Superior temporal gyrus (tissue), 1 donor: ENCODE results near the gene FRMPD4.
"Not testable (repeated sequence)": the region's sequence is repeated elsewhere in the genome, so short reads cannot be mapped to it uniquely, and the experiment has no call there.

Experiments
- DNase-seq: peaks from one replicate; pipeline ENCODE4 v3.0.0-alpha.2; 2016; ENCODE audit errors: extremely low spot score

FRMPD4 gene

DNA sequence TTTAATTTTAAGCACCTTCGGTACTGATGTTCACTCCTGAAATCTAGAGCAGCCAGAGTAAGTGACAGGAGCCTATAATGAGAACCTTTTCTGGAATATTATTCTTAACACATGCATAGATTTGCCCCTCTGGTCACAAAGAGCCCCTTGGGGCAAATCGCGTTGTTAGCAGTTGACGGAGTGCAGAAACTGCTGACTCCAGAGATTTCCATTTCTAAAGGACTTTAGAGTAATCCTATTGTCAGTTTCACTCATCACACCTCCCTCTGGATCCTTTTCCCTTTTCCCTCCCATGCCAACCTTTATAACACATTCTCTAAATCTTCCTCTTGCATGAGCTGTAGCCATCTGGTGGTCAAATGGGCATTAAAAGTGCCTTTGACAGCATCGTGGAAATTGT is 388.0 kb downstream of the FRMPD4 start:
- no peak for DNase-seq

DNA sequence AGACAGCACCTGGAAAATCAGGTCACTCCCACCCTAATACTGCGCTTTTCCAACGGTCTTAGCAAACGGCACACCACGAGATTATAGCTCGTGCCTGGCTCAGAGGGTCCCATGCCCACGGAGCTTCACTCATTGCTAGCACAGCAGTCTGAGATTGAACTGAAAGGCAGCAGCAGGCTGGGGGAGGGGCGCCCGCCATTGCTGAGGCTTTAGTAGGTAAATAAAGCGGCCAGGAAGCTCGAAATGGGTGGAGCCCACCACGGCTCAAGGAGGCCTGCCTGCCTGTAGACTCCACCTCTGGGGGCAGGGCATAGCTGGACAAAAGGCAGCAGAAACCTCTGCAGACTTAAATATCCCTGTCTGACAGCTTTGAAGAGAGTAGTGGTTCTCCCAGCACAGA is 399.8 kb downstream of the FRMPD4 start:
- not testable (repeated sequence) for DNase-seq

DNA sequence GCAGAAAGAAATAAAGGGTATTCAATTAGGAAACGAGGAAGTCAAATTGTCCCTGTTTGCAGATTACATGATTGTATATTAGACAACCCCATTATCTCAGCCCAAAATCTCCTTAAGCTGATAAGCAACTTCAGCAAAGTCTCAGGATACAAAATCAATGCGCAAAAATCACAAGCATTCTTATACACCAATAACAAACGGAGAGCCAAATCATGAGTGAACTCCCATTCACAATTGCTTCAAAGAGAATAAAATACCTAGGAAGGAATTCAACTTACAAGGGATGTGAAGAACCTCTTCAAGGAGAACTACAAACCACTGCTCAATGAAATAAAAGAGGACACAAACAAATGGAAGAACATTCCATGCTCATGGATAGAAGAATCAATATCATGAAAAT is 404.0 kb downstream of the FRMPD4 start:
- not testable (repeated sequence) for DNase-seq

DNA sequence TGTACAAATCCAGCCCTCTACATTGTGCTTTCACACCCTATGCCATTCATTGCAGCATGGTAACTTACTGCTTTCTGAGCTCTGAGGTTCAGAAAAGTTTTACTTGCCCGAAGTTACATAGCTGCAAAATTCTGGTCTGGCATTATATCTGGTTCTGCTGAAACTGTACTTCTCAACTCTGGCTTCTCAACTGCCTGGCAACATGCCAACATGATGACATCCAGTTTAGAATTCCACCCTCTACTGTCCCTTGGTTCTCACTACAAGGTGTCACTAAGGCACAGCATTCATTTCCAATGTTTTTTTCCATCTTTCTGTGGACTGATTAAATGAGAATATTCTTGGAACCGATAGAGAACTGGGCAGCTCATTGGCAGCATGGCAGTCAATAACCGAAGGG is 410.1 kb downstream of the FRMPD4 start:
- DNase-seq = no peak

DNA sequence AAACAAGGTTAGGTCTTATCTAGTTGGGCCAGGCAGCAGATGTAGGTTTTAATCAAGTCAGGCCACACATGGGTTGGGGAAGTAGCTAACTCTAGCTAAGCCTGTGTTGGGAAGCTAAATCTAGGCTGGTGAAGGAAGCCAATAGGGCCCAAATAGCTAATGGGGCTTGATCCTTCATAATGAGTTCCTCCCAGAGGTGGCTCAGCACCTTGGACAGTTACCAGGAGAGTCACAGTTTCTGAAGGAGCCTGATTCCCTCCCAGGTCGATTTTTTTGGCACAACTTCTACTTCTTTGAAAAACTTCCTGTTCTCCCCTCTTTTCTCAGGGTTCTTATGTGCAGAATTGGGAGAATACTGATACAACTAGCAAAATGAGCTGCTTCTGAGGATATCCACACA is 410.5 kb downstream of the FRMPD4 start:
- no peak for DNase-seq

DNA sequence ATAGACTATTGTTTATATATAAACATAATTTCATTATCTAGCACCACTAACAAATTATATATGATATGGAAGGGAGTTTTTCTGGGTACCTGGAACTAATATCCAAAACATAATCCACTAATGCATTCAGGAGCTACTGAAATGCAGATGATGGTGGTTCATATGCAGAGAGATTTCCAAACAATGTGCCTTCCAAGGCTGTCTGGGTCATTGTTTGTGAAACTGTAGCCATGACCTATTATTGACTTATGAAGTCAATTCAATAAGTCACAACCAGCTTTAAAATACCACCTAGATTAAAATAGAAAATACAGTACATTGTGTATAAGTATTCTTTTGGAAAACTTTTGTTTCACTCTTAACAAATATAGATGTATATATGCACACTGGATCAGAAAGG is 415.9 kb downstream of the FRMPD4 start:
- DNase-seq = no peak

DNA sequence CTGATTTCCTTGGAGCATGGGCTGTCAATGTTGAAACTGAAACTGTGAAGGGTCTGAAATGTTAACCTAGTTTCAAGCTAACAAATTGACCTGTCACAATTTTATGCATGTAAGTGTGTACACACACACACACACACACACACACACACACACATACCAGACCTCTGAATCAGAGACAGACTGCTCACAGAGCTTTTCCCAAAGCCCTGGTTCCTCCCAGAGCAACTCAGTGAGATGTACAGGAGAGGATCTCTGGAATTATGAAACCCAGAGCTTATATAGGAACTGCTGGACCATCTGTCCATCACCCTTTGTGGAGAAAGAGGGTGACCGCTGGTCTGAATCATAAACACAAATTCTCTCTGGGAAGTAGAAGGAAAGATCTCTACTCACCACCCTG is 424.8 kb downstream of the FRMPD4 start:
- DNase-seq = no peak

DNA sequence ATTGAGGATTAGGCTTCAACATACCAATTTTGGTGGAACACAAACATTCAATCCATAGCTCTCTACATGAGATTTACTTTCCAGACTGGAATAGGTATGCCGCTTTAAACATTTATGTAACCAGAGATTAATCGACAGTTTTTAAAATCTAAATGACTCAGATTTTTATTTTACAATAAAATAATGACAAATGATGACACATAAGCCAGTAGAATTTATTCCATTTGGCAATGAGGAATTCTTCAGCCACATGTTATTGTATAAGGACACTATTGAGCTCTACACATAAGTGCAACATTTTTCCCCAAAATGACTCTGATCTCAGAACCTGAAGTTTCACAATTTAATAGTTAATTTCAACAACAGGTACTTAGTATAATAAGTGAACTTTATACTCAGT is 425.9 kb downstream of the FRMPD4 start:
- no peak for DNase-seq

DNA sequence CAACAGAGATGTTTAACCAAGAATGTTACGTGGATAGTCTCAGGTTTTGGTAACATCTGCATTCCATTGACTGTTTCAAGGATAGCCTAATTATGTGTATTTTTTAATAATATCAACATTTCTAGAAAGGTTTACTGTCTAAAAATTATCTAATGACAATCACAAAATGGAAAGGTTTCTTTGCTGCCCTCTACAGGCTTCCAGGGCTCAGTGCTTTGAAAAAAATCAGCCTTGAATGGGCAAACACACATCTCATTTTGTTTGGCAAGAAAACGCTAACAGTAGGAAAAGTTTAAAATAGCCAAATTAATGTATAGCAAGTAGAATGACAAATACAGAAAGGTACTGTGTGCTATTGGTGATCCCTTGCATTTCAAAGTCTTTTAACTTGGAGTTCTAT is 429.6 kb downstream of the FRMPD4 start:
- DNase-seq = peak; percentile 29

DNA sequence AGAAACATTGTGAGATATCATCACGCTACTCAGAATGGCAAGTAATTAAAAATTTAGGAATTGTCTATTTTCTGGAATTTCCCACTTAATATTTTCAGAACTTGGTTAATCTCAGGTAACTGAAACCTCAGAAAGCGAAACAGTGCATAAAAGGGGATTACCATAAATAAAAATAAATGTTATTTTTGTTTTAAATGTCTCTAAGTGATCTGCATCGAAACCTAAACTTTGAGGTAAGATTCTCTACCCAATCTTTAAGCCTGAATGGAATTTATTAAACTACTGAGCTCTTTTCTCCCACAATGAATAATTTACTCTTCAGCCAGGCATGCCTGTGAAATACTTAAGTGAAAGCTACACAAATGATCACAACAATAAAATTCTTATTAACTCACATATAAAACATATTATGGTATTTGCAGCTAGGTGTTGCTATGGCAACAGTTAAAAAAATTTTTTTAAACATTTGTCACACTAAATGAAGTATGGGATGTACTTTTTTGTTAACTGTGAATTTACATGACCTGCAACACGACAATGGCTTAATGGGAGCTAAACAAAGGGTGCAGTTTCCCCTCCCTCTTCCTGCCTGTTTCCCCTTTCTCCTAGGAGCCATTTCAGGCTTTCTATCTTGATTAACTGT is 432.7 kb downstream of the FRMPD4 start:
- DNase-seq = no peak

DNA sequence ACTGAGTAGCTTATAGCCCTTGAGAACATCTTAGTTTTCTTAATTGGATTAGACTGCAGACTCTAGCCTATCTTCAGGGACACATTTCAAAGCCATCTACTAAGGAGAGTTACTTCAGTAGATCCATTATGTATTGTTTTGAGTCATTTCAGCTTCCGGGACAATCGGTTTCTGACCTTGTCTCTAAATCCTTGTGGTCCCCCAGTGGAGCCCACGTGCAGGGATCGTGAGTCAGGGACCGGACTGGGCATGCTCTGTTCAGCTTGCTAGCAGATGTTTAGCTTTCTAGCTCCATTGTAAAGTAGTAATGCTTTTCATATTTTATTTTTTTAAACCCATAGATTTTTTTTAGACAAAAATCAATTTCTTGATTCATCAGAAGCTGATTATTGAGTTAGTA is 441.0 kb downstream of the FRMPD4 start:
- DNase-seq = no peak

DNA sequence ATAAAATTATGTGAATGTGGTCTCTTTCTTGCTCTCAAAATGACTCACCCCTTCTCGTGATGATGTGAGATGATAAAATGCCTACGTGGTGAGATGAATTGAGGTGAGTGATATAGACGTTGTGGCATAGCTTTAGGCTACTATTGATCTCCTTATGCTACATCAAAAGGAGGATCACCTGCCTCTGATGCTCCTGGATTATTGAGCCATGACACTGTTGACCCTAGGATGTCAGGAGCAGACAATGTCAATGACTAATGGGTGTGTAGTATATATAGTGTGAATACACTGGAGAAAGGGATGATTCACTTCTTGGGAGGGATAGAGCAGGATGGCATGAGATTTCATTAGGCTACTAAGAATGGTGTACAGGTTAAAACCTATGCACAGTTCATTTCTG is 442.3 kb downstream of the FRMPD4 start:
- no peak for DNase-seq

DNA sequence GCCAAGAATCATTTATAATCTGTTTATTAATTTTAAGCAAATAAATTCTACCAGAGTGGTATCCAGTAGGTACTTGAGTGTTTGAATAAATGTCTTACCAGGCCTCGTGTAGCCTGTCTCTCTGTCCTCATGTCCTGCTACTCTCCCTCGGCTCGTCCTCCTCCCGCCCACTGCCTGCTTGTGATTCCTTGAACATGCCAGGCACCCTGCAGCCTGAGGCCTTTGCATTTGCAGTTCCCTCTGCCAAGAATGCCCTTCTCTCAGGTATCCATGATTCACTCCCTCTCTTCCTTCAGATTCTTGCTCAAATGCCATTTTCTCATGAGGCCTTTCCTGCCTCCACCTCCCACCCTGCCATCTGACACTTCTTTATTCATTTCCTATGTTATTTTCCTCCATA is 443.3 kb downstream of the FRMPD4 start:
- DNase-seq = no peak

DNA sequence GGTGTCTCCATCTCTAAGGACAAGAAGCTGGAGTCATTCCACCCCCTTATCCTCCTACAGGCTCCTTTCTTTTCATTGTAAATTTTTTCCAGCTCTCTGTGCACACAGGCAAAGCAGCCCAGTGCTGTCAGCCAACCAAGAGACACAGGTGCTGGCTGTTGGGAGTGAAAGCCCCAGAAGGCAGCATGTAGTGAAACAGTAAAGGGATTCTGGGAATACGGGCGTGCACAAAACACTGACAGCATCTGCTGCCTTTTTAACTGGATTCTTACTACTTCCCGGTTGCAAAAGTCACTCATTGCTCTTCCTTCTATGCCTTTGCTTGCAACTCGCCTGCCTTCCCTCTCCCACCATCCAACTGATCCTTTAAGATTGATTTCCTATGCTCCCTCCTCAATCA is 444.4 kb downstream of the FRMPD4 start:
- no peak for DNase-seq

DNA sequence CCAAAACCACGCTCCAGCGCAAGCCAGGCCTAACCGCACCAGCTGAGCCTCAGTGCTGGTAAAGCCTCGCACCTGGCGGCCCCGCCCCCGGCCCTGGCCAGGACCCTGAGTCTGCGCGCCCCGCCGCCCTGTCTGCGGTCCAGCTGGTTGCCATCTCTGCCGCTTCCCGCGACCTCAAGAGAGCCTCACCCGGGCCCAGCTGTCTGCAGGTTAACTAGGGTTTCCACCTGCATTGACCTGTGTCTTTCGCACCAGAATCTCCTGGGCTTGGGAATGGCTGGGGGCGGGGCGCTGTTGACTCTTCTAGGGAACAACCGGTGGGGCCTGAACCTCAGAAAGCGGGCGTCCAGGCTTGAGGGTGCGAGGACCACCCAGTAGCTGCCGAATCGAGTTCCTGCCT is 445.3 kb downstream of the FRMPD4 start:
- DNase-seq = no peak

DNA sequence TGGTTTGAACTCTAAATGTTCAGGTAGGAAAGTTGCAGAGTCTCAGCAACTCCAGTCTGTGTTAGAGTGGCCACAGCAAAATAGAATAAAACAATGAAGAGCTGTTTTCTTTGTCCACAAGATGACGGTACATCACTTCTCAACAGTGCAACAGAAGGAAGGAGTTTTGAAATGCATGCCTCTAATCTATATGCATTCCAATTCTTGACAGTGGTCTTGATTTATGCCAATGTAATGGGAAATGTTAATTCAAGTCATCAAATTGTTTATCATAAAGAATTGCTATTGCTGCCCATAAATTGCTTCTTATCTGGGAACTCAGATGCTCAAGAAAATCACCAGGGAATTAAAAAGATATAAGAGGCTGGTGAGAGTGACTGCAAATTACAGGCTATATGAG is 457.4 kb downstream of the FRMPD4 start:
- no peak for DNase-seq

DNA sequence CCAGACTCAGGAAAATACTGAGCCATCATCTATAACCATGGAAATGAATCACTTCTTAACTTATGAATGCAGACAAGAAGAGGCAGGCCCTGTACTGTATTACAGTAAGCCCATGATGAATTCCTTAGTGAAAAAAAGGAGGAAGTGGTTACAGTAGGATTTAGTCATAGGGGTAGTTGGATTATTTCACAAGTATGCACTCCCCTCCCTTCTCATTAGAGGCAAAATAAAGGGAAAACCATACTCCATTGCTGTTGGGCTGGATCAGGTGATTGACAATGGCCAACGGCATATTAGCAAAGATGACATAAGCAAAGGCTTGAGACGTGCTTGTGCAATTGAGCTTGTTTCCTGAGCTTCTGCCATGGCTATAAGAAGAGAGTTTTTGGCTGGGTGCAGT is 471.8 kb downstream of the FRMPD4 start:
- no peak for DNase-seq

DNA sequence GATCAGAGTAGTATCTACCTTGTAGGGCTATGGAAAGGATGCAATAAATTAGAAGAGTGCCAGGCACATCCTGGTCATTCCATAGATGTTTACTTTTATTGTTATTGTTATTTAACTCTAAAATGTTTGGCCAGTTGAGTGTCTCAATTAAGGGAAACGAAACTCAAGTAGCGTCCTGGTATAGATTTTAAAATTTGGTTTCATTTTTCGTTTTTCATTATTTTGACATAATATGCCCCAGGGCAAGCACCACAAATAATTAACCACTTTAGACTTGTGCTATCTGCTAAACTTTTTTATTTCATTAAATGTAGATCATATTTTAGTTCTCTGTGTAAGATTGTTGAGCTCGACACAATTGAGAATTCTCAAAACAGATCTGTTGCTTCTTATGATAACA is 473.2 kb downstream of the FRMPD4 start:
- no peak for DNase-seq

DNA sequence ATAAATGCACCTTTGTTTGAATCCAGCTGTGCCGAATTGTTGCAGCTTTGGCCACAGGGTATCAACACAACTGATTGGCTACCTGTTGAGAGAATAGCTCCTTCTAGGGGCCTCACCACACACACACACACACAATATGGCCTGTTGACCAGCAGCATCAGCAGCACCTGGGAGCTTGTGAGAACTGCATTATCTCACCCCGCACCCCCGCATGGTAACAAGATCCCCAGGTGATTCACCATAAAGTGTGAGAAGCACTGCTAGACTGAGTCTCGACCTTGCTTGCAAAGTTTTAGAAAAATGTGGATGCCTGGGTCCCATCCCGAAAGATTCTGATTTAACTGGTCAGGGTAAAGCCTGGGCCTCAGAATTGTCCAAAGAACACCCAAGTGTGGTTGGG is 476.0 kb downstream of the FRMPD4 start:
- DNase-seq = no peak

DNA sequence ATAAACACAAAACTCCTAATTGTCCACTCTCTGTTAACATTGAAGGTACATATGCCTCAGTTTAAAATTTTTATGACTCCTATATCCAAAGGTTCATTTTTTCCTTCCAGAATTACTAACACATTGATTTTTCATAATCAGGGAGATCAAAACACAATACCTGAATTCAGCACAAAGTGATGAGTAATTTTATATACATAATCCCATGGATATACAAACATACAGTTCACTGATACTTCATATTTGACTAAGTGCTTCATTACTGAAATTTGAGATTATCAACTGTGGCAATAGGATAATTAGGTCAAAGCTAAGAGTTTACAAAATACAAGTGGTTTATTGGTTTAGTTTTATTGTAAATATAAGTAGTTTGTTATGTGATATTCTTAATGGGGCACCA is 476.8 kb downstream of the FRMPD4 start:
- DNase-seq = no peak

DNA sequence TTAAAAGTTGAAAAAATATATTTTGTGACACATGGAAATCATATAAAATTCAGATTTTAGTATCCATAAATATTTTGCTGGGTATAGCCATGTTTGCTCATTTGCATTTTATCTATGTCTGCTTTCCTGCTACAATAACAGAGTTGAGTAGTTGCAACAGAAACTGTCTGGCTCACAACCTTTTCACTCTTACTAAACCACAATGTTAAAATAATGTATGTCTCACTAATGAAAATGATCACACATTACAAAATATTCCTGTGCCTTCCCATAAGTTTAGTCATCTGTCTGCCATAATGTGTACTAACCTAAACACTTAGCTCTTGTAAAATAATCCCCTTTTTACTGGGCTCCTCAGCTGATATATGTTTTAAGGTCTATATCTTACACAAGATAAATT is 479.0 kb downstream of the FRMPD4 start:
- no peak for DNase-seq

DNA sequence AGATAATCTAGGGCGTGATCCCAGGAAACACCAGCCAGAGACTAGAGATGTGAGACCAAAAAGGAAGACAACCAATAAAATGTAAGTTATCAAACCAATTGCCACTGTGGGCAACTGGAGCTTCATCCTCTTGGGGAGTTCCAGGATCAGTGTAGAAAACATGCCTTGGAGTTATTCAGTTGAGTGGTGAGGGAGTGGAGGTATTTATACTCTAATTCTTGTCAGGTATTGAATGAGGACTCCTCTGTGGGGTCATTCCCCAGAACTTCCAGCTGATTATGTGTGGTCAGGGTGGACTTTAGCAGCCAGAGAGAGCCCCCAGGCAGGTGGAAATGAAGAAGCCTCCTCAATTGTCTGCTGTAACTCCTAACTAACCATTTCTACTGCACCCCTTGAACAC is 509.0 kb downstream of the FRMPD4 start:
- DNase-seq = no peak

DNA sequence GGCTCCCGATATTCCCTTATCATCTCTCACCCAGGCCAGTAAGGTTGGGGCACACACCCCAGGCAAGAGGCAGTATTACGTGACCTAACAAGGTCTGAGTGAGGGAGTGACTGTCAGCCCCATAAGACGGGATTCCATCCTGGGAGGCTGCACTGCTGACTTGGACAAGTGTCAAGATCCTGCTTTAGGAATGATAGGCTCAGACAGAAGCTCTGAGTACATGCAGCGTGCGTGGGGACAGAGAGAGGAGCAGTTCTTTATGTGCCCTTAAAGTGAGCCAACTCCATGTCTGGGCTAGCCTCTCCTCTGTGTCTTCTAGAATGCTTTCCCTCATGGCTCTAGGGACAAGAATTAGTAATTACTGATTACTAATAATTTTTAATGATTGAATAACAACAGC is 510.7 kb downstream of the FRMPD4 start:
- no peak for DNase-seq

DNA sequence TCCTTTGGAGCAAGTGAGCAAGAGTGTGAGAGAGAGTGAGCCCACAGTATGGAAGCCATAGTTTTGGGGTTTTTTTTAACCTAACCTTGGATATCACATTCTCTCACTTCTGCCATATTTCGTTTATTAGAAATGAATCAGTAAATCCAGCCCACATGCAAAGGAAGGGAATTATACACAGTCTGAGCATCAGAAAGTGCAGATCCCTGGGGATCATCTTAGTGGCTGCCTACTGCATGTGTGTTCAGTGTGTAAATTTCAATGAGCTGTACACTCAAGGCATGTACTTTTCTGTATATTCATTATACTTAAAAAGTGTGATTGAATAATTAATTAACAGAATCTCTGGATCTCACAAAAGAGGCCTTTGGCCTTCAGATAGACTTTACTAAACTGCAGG is 519.2 kb downstream of the FRMPD4 start:
- DNase-seq = no peak

DNA sequence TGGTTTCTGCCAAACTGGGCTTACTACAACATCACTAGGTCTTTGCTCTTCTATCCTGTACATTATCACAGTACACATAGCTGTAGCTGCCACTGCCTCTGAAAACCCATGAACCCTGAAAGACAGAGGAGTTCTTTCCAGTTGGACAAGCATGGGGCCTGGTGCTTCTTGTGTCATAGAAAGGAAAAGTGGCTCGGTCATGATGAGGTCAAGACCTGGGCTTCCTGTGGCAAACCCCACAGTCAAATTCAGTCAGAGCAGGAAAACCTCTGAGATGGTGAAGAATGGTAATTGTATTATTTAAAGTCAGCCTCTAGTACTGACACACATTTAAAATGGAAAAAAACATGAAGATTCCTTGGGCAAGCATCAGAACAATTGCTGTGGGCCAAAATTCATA is 519.6 kb downstream of the FRMPD4 start:
- no peak for DNase-seq
